ENCODE measurements around the gene COL12A1.
A peak's percentile ranks its signal among the peaks of the same experiment; 100 is the strongest.

Gene COL12A1

GRCh38 chr6:75205776-75206575, at the start of gene COL12A1:
TSS of gene COL12A1 (minus strand) at chr6:75206053. CDS start at chr6:75202792, 3,261 bp downstream.
- no peak for DNase-seq (ENCODE audit: low spot score)

- no peak for DNase-seq (ENCODE audit: low spot score)
Measured at GRCh38 chr6:75250552-75250951, 44.7 kb upstream of the COL12A1 start.

GRCh38 chr6:75249837-75250236, 44.0 kb upstream of the COL12A1 start:
- DNase-seq (ENCODE audit: low spot score): no peak

GRCh38 chr6:75246386-75246785, 40.5 kb upstream of the COL12A1 start:
- DNase-seq (ENCODE audit: low spot score): no peak

GRCh38 chr6:75244063-75244584, 38.3 kb upstream of the COL12A1 start:
- DNase-seq (ENCODE audit: low spot score): no peak

- peak; percentile 91 for DNase-seq (ENCODE audit: low spot score)
Measured at GRCh38 chr6:75243333-75244062, 37.6 kb upstream of the COL12A1 start, which contains the start of gene COX7A2. TSS of gene COX7A2 (minus strand) at chr6:75243801. CDS start at chr6:75243734, 67 bp downstream.

- DNase-seq (ENCODE audit: low spot score): no peak
Measured at GRCh38 chr6:75236630-75237029, 30.8 kb upstream of the COL12A1 start.

GRCh38 chr6:75235271-75235670, 29.4 kb upstream of the COL12A1 start:
- DNase-seq (ENCODE audit: low spot score): no peak

- no peak for DNase-seq (ENCODE audit: low spot score)
Measured at GRCh38 chr6:75234126-75234865, 28.4 kb upstream of the COL12A1 start.

- no peak for DNase-seq (ENCODE audit: low spot score)
Measured at GRCh38 chr6:75233092-75233615, 27.3 kb upstream of the COL12A1 start.

- DNase-seq (ENCODE audit: low spot score): no peak
Measured at GRCh38 chr6:75230484-75231325, 24.9 kb upstream of the COL12A1 start.

- DNase-seq (ENCODE audit: low spot score): no peak
Measured at GRCh38 chr6:75224303-75224926, 18.6 kb upstream of the COL12A1 start.

- DNase-seq (ENCODE audit: low spot score): no peak
Measured at GRCh38 chr6:75223428-75223827, 17.6 kb upstream of the COL12A1 start.

GRCh38 chr6:75222261-75222660, 16.4 kb upstream of the COL12A1 start:
- no peak for DNase-seq (ENCODE audit: low spot score)

GRCh38 chr6:75221116-75221515, 15.3 kb upstream of the COL12A1 start:
- DNase-seq (ENCODE audit: low spot score): no peak

GRCh38 chr6:75220357-75220756, 14.5 kb upstream of the COL12A1 start:
- no peak for DNase-seq (ENCODE audit: low spot score)

GRCh38 chr6:75219263-75219662, 13.4 kb upstream of the COL12A1 start:
- DNase-seq (ENCODE audit: low spot score): no peak

GRCh38 chr6:75217193-75217592, 11.3 kb upstream of the COL12A1 start:
- DNase-seq (ENCODE audit: low spot score): no peak

GRCh38 chr6:75215291-75215690, 9.4 kb upstream of the COL12A1 start:
- DNase-seq (ENCODE audit: low spot score): no peak

GRCh38 chr6:75213732-75214131, 7.9 kb upstream of the COL12A1 start:
- no peak for DNase-seq (ENCODE audit: low spot score)

GRCh38 chr6:75213112-75213511, 7.3 kb upstream of the COL12A1 start:
- DNase-seq (ENCODE audit: low spot score): no peak
